GM10266 (cell line): ENCODE results near the gene FHL1.
A peak's percentile ranks its signal among the peaks of the same experiment; 100 is the strongest.

Experiments
- DNase-seq: peaks from one replicate; pipeline ENCODE4 v3.0.0; 2012; ENCODE audit errors: extremely low spot score
- TF ChIP-seq, protein P1 (sequence below): IDR thresholded peaks from 2 replicates; pipeline ENCODE4 v1.5.1; 2012; ENCODE audit warnings: mild to moderate bottlenecking, low read depth; ENCODE audit not compliant: control insufficient read depth, insufficient read depth; ENCODE audit errors: missing control alignments

The FHL1 gene

DNA sequence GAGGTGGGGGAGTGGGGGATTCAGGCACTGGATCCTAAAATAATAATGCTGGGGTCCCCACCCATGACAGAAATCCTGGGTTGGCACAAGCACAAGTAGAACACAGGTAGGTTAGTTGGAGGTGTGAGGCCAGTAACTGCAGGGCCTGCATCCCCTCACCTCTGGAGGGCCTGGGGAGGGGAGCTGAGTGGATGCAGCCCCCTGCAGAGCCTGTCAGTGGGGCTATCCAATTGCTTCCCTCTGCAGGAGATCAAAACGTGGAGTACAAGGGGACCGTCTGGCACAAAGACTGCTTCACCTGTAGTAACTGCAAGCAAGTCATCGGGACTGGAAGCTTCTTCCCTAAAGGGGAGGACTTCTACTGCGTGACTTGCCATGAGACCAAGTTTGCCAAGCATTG, 60.2 kb downstream of the FHL1 start:
- TF ChIP-seq, protein P1, sequence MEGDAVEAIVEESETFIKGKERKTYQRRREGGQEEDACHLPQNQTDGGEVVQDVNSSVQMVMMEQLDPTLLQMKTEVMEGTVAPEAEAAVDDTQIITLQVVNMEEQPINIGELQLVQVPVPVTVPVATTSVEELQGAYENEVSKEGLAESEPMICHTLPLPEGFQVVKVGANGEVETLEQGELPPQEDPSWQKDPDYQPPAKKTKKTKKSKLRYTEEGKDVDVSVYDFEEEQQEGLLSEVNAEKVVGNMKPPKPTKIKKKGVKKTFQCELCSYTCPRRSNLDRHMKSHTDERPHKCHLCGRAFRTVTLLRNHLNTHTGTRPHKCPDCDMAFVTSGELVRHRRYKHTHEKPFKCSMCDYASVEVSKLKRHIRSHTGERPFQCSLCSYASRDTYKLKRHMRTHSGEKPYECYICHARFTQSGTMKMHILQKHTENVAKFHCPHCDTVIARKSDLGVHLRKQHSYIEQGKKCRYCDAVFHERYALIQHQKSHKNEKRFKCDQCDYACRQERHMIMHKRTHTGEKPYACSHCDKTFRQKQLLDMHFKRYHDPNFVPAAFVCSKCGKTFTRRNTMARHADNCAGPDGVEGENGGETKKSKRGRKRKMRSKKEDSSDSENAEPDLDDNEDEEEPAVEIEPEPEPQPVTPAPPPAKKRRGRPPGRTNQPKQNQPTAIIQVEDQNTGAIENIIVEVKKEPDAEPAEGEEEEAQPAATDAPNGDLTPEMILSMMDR, result no peak
- DNase-seq, result no peak

DNA sequence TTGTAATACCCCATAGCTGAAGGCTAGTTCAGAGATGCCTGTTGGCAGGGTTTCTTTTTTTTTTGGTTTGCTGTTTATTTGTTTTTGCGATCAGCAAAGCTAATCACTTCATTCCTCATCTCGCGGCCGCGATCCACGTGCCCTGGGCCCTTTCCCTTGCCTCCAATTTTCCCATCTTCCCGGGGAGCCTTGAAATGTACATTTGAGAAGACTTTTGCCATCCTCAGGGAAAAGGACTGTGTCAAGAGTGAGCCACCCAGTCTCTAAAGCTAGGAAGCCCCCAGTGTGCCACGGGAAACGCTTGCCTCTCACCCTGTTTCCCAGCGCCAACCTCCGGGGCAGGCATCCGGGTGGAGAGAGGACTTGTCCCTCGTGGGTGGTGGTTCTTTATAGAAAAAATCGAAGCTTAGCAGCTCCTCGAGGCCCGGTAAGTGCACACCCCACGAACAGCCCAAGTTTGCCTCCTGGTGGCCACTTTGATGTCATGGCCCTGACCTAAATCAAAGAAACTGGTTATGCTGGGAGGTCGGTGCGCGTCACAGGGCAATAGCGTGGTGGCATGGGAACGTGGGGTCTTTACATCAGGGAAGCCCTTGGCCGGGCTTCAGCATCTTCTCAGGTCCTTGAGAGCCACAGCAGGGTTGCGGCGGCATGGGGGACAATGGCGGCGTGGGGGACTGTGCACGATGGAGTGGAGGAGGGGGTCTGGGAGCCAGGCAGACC, 61.8 kb downstream of the FHL1 start:
- DNase-seq, result peak; percentile 9
- TF ChIP-seq, protein P1, result no peak

DNA sequence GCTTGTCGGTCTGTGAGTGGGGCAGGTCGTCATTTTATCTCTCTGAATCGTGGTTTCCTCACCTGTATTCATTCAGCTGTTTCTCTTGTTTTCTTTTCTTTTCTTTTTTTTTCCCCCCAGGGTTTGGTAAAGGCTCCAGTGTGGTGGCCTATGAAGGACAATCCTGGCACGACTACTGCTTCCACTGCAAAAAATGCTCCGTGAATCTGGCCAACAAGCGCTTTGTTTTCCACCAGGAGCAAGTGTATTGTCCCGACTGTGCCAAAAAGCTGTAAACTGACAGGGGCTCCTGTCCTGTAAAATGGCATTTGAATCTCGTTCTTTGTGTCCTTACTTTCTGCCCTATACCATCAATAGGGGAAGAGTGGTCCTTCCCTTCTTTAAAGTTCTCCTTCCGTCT, 62.4 kb downstream of the FHL1 start:
- TF ChIP-seq, protein P1, result no peak

DNA sequence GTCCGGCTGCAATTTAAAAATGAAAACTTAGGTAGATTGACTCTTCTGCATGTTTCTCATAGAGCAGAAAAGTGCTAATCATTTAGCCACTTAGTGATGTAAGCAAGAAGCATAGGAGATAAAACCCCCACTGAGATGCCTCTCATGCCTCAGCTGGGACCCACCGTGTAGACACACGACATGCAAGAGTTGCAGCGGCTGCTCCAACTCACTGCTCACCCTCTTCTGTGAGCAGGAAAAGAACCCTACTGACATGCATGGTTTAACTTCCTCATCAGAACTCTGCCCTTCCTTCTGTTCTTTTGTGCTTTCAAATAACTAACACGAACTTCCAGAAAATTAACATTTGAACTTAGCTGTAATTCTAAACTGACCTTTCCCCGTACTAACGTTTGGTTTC, 62.9 kb downstream of the FHL1 start:
- TF ChIP-seq, protein P1, result no peak
- no peak for DNase-seq

More for the DNA sequence above, 62.4 kb downstream of the FHL1 start:
- DNase-seq, result no peak

DNA sequence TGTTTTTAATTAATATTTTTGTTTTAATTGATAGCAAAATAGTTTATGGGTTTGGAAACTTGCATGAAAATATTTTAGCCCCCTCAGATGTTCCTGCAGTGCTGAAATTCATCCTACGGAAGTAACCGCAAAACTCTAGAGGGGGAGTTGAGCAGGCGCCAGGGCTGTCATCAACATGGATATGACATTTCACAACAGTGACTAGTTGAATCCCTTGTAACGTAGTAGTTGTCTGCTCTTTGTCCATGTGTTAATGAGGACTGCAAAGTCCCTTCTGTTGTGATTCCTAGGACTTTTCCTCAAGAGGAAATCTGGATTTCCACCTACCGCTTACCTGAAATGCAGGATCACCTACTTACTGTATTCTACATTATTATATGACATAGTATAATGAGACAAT, 63.5 kb downstream of the FHL1 start:
- TF ChIP-seq, protein P1, result no peak
- DNase-seq, result no peak

DNA sequence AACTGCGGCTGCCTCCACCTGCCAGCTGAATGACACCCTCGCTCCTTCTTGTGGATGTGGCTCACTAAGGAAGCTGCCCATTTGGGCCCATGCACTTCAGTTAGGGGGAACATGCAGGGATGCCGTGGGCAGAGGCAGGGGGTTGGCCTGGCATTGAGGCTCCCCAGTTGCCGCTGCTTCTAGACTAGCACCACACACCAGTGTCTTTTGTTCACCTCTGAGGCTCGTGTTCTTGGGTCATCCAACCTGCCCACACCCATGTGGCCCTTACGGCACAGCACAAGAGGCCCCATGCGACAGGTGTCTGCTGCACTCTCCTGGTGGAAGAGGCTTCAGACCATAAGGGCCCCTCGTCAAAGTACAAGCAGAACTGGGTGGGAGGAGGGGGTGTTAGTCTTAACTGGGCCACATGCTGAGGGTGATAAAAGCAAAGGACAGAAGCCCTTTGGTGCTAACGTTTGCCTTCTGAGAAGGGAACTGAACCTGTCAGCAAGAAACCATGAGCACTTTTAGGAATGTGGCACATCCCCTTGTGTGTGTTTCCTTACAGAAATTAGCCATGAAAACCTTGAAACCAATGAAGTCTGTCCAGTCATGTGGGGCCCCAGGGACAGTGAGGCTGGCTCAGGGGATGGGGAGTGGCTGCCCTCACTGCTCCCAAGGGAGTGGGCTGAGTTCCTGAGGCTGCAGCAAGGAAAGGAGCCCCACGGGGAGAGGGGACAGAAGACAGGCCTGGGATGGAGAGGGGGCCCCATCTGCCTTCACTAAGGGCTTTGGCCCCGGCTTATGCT, 64.6 kb downstream of the FHL1 start:
- no peak for DNase-seq

More for the DNA sequence above, 64.6 kb downstream of the FHL1 start:
- TF ChIP-seq, protein P1, result no peak
